Panc1 (cell line): ENCODE measurements around the gene TCN1. TPM values are rescaled to one million over a fixed set of nuclear protein-coding genes. Genes with fewer than 3 reads are reported as not detected.
"Not testable (repeated sequence)": the region's sequence is repeated elsewhere in the genome, so short reads cannot be mapped to it uniquely, and the experiment has no call there.

Experiments used
- ATAC-seq: fragments of 200-7000 bp; cut with Tn5 transposase; 2 replicates; pipeline ENCODE4 v1.9.1; 2020; ENCODE audit warnings: mild to moderate bottlenecking, moderate library complexity
- BruUV-seq: library from RNA; stranded (reverse); fragments of 400-500 nt; replicated peaks from 2 replicates; lab custom pipeline; 2021; lab: Mats Ljungman, UMichigan
- CTCF ChIA-PET: fragments of 300-600 bp; sonication (Branson Sonifier 250); formaldehyde crosslinking; loops from one replicate; lab custom pipeline; 2022; ENCODE audit warnings: antibody characterized with exemption; lab: Charles Lee
- POLR2A ChIA-PET: fragments of 300-600 bp; sonication (Branson Sonifier 250); formaldehyde crosslinking; loops from one replicate; lab custom pipeline; 2022; ENCODE audit warnings: antibody characterized with exemption; lab: Charles Lee
- DNase-seq: peaks from one replicate; pipeline ENCODE4 v3.0.0-alpha.2; 2010; ENCODE audit warnings: low read depth, low spot score
- H3K27ac ChIP-seq: 2 replicates; pipeline ENCODE4 v1.5.1; 2011; ENCODE audit warnings: mild to moderate bottlenecking, low read length, inconsistent platforms
- H3K27me3 ChIP-seq: fragments of 200-500 bp; sonication (Bioruptor generic); 2 replicates; pipeline ENCODE4 v1.6.0; 2014; ENCODE audit warnings: low read length, inconsistent platforms; ENCODE audit not compliant: control insufficient read depth, insufficient read depth
- H3K36me3 ChIP-seq: fragments of 200-500 bp; sonication (Bioruptor generic); 2 replicates; pipeline ENCODE4 v1.5.1; 2014; ENCODE audit warnings: inconsistent platforms, mild to moderate bottlenecking, low read length, moderate library complexity; ENCODE audit not compliant: control insufficient read depth, insufficient read depth
- H3K4me1 ChIP-seq: 2 replicates; pipeline ENCODE4 v1.5.1; 2011; ENCODE audit warnings: inconsistent platforms, mild to moderate bottlenecking, low read length, moderate library complexity; ENCODE audit not compliant: control insufficient read depth, insufficient read depth
- H3K4me3 ChIP-seq, 2 experiments: 2 replicates each; pipeline ENCODE4 v1.5.1; 2011 to 2012; ENCODE audit warnings: low read depth in 2 of 2, low read length in 2 of 2, mild to moderate bottlenecking in 2 of 2, inconsistent platforms in 1 of 2, moderate library complexity in 1 of 2
- H3K9me3 ChIP-seq: fragments of 200-500 bp; sonication (Bioruptor generic); 2 replicates; pipeline ENCODE4 v1.5.1; 2014; ENCODE audit warnings: low read depth, mild to moderate bottlenecking, inconsistent platforms, low read length, moderate library complexity; ENCODE audit not compliant: control insufficient read depth, insufficient read depth
- CTCF ChIP-seq: fragments of 450-650 bp; IDR thresholded peaks from 2 replicates; pipeline ENCODE4 v1.5.1; 2017; ENCODE audit warnings: mild to moderate bottlenecking
- POLR2AphosphoS5 ChIP-seq: IDR thresholded peaks from 2 replicates; pipeline ENCODE4 v1.6.1; 2012; ENCODE audit warnings: mild to moderate bottlenecking, low read depth, low read length, moderate library complexity
- REST ChIP-seq, 2 experiments: IDR thresholded peaks; 2 replicates each; pipeline ENCODE4 v1.6.1; 2011 to 2012; ENCODE audit warnings: low read depth in 2 of 2, control low read depth in 1 of 2, low read length in 1 of 2, mild to moderate bottlenecking in 1 of 2, moderate library complexity in 1 of 2; ENCODE audit not compliant: insufficient read depth in 1 of 2
- SIN3A ChIP-seq: IDR thresholded peaks from 2 replicates; pipeline ENCODE4 v1.6.1; 2012; ENCODE audit warnings: low read depth, mild to moderate bottlenecking, low read length, moderate library complexity, borderline replicate concordance; ENCODE audit not compliant: insufficient read depth
- TCF7L2 ChIP-seq: IDR thresholded peaks from 2 replicates; pipeline ENCODE4 v1.6.1; 2011; ENCODE audit warnings: mild to moderate bottlenecking, low read depth, low read length, inconsistent platforms
- in situ Hi-C: cut with HindIII; loops from 2 replicates; pipeline ENCODE4 v1.10.0; 2016; ENCODE audit warnings: low sequenced_read_pairs, low pct_unique_long_range_greater_than_20kb
- intact Hi-C: fragments of 100-400 bp; cut with micrococcal nuclease; formaldehyde crosslinking; loops from one replicate; pipeline ENCODE4 v1.10.0; 2022; ENCODE audit not compliant: unreplicated experiment
- total RNA-seq: library from RNA; stranded (reverse); gene quantifications from one replicate; pipeline ENCODE4 v1.2.1, GENCODE V29; 2021; ENCODE audit not compliant: unreplicated experiment

The TCN1 gene
- total RNA-seq, 1 experiment from 2014 or later, result not detected

GRCh38 chr11:59894616-59895015 is 28.3 kb upstream of the TCN1 start:
- in situ Hi-C loops, result no loop called here
- BruUV-seq, result no TSS peak
- CTCF ChIA-PET, result no interaction called here

GRCh38 chr11:59891781-59892181 is 25.5 kb upstream of the TCN1 start:
- no peaks in the 10 kb centered on the region; the same call in 1 of the 2 replicates for H3K27me3 ChIP-seq
- H3K4me1 ChIP-seq, result no peaks in the 10 kb centered on the region
- DNase-seq (no peak), ATAC-seq (no peak)
- ChIA-PET POLR2A (no interaction called here), CTCF (interaction anchor here (0.6 kb wide), 2 partner anchors 116 to 161 kb away, joined by 3 to 4 read pairs; no protein-coding TSS in a partner anchor)
- TF ChIP-seq TCF7L2 (no peak), CTCF (no peak), SIN3A (no peak), POLR2AphosphoS5 (no peak), REST (IDR thresholded peaks at IDR 0.05; ENCODE audit: insufficient read depth in 1 of 2, low read depth in 2 of 2, low read length in 1 of 2) (no peak)
- intact Hi-C loops, result no loop called here
- in situ Hi-C loops, result no loop called here
- H3K27ac ChIP-seq, result no peak overlapping the region
- BruUV-seq, result no TSS peak
- no peaks in the 10 kb centered on the region for H3K9me3 ChIP-seq
- no peak overlapping the region for H3K4me3 ChIP-seq
- H3K36me3 ChIP-seq, result no peaks in the 10 kb centered on the region

More at GRCh38 chr11:59894616-59895015, 28.3 kb upstream of the TCN1 start:
- ATAC-seq, result no peak
- POLR2A ChIA-PET, result no interaction called here
- TF ChIP-seq TCF7L2, result no peak
- no peak for TF ChIP-seq CTCF
- no peak for TF ChIP-seq REST (IDR thresholded peaks at IDR 0.05; ENCODE audit: insufficient read depth in 1 of 2, low read depth in 2 of 2, low read length in 1 of 2)
- TF ChIP-seq SIN3A, result no peak
- TF ChIP-seq POLR2AphosphoS5, result no peak
- Histone ChIP-seq H3K4me3 (no peak overlapping the region), H3K4me1 (no peaks in the 10 kb centered on the region), H3K9me3 (no peaks in the 10 kb centered on the region), H3K27me3 (no peaks in the 10 kb centered on the region; the same call in 1 of the 2 replicates), H3K36me3 (no peaks in the 10 kb centered on the region), H3K27ac (no peak overlapping the region)
- intact Hi-C loops, result no loop called here
- no peak for DNase-seq

- ATAC-seq, H3K27me3 ChIP-seq, intact Hi-C loops, CTCF ChIA-PET, DNase-seq, POLR2A ChIA-PET, in situ Hi-C loops, BruUV-seq, H3K4me1 ChIP-seq, H3K27ac ChIP-seq, H3K36me3 ChIP-seq, H3K9me3 ChIP-seq, H3K4me3 ChIP-seq: not testable (repeated sequence)
Observed at GRCh38 chr11:59887156-59887555, 20.9 kb upstream of the TCN1 start.
